Measurements from ENCODE around the gene STIM2.

DNA sequence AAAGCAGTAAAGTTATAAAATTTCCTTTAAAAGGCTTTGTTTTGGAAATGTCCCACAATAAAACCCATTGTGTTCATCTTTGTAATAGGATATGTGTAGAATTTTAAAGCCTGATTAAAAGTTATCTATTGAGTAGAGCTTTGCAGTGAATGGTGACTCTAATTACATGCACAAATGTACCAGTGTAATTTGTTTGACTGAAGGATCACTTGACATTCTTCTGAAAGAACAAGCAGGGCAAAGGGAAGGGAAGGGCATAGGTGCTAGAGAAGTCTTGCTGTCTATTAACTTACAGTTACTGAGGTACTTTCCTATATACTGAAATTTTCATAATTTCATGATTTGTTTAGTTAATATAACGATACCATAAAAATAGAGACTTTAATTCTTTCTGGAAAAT, 70.8 kb downstream of the STIM2 start:
- TF ChIP-seq POLR2AphosphoS5 (IDR thresholded peaks at IDR 0.05; ENCODE audit: borderline replicate concordance, low read depth, low read length) (no peak), EZH2 (IDR thresholded peaks at IDR 0.05) (no peak)

All from SK-N-MC (cell line).